Kidney (tissue), 14 donors: ENCODE data around the gene RERE. TPM values are rescaled to one million over a fixed set of nuclear protein-coding genes. Genes with fewer than 3 reads are reported as not detected.

Experiments
- DNase-seq, 5 donors: peaks; one replicate each; pipeline ENCODE4 v3.0.0-alpha.2; 2013 to 2020
- FAIRE-seq: peaks from 2 replicates; lab custom pipeline; 2012; peaks lifted over from hg19 to GRCh38; lab: Jason Lieb, UNC
- H3K27ac ChIP-seq, 2 donors: one replicate each; pipeline ENCODE4 v1.7.0; 2013; ENCODE audit warnings: low read depth in 2 of 2, low read length in 2 of 2, inconsistent platforms in 1 of 2
- H3K27me3 ChIP-seq: one replicate; pipeline ENCODE4 v1.7.1; 2013; ENCODE audit warnings: low read length, inconsistent platforms; ENCODE audit not compliant: control insufficient read depth, insufficient read depth
- H3K36me3 ChIP-seq, 3 donors: one replicate each; pipeline versions ENCODE4 v1.7.0 to v1.7.1; 2013; ENCODE audit warnings: low read length in 3 of 3, control low read depth in 1 of 3, inconsistent platforms in 1 of 3; ENCODE audit not compliant: insufficient read depth in 3 of 3, control insufficient read depth in 2 of 3
- H3K4me1 ChIP-seq, 3 donors: one replicate each; pipeline versions ENCODE4 v1.7.0 to v1.7.1; 2013; ENCODE audit warnings: low read length in 3 of 3, inconsistent platforms in 1 of 3, low read depth in 1 of 3; ENCODE audit not compliant: control insufficient read depth in 2 of 3, insufficient read depth in 2 of 3
- H3K4me3 ChIP-seq, 3 donors: one replicate each; pipeline versions ENCODE4 v1.7.0 to v1.8.1; 2013; ENCODE audit warnings: low read length in 3 of 3, control low read depth in 1 of 3, inconsistent platforms in 1 of 3
- H3K9ac ChIP-seq, 3 donors: one replicate each; pipeline versions ENCODE4 v1.7.0 to v1.7.1; 2013; ENCODE audit warnings: low read length in 3 of 3, control low read depth in 1 of 3, inconsistent platforms in 1 of 3
- H3K9me3 ChIP-seq, 3 donors: one replicate each; pipeline versions ENCODE4 v1.7.0 to v1.7.1; 2013; ENCODE audit warnings: low read length in 3 of 3, control low read depth in 1 of 3, inconsistent platforms in 1 of 3; ENCODE audit not compliant: control insufficient read depth in 2 of 3, insufficient read depth in 1 of 3
- intact Hi-C: fragments of 100-400 bp; cut with DNase I; formaldehyde crosslinking; loops from one replicate; pipeline ENCODE4 v1.11.1; 2022
- polyA plus RNA-seq: library from polyadenylated mRNA; stranded (reverse); fragments of 350-450 nt; fragmentation: Illumina TruSeq; extraction: RNeasy Lipid Tissue Mini Kit (QIAGEN cat#74804); gene quantifications from one replicate; pipeline ENCODE4 v1.2.3, GENCODE V29; 2014; ENCODE audit warnings: low read depth, low replicate concordance; ENCODE audit not compliant: insufficient read depth
- total RNA-seq: library from RNA; stranded (reverse); fragmentation: NEBNext Ultra II Directional; extraction: Animal tissue kit (Norgen Biotek cat#: 25700); gene quantifications from one replicate; pipeline ENCODE4 v1.2.1, GENCODE V29; 2021
- TF ChIP-seq, protein P1 (sequence below): IDR thresholded peaks from 3 replicates; pipeline ENCODE4 v1.5.1; 2012; ENCODE audit warnings: mild to moderate bottlenecking, moderate library complexity, borderline replicate concordance; ENCODE audit not compliant: insufficient read depth; ENCODE audit errors: extremely low read depth
- donor health status: control.
- donor health status: control.
- donor health status: control.
- donor health status: control.
- donor health status: control.
- donor health status: DM: yes; HTN: yes; CAD: no.
- donor health status: Normal renal cell carcinoma (clear cell type).

RERE gene
- total and polyA plus RNA-seq, 2 donors from 2014 or later = 37.2 to 176 TPM

DNA sequence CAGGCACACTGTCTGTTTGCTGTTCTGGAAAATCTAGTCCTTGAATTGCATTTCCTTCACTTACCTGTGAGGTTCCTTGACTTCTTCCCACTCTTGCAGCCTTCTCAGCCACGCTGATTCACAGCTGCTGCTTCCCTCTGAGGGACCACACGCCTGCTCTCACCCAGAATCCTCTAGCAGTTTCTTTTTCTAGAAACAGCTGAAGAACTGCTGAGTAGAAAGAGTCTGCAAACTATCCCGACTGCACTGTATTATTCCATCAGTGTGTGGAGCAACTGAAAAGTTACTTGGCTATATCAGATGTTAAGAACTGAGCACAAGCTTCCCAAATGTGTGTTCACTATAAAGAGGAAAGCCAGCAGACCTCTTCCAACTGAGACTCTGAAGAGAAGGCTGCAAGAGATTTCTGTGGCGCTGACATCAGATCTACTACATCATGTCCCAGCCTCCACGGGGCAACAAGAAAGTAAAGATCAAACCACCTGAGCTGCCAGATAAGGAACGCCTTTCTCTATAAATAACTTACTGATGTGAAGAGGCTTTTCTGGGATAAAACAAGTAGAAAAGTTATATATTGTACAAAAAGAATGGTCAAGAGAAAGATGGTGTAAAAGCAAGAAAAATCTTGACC, 226.6 kb downstream of the RERE start:
- no peaks in the 10 kb centered on the region for H3K27me3 ChIP-seq
- H3K4me1 ChIP-seq = peaks cover 0 to 2% (median 1%) of the 10 kb centered on the region in 3 donors
- DNase-seq = no peak
- TF ChIP-seq, protein P1, sequence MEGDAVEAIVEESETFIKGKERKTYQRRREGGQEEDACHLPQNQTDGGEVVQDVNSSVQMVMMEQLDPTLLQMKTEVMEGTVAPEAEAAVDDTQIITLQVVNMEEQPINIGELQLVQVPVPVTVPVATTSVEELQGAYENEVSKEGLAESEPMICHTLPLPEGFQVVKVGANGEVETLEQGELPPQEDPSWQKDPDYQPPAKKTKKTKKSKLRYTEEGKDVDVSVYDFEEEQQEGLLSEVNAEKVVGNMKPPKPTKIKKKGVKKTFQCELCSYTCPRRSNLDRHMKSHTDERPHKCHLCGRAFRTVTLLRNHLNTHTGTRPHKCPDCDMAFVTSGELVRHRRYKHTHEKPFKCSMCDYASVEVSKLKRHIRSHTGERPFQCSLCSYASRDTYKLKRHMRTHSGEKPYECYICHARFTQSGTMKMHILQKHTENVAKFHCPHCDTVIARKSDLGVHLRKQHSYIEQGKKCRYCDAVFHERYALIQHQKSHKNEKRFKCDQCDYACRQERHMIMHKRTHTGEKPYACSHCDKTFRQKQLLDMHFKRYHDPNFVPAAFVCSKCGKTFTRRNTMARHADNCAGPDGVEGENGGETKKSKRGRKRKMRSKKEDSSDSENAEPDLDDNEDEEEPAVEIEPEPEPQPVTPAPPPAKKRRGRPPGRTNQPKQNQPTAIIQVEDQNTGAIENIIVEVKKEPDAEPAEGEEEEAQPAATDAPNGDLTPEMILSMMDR = no peak
- no peaks in the 10 kb centered on the region for H3K9me3 ChIP-seq
- H3K36me3 ChIP-seq = no peaks in the 10 kb centered on the region
- FAIRE-seq = no peak
- intact Hi-C loops = no loop called here
- H3K9ac ChIP-seq = no peak overlapping the region
- H3K4me3 ChIP-seq = no peak overlapping the region
- no peak overlapping the region for H3K27ac ChIP-seq

- TF ChIP-seq, protein P1 = no peak
- Histone ChIP-seq H3K4me3 (no peak overlapping the region), H3K9ac (no peak overlapping the region), H3K27me3 (no peaks in the 10 kb centered on the region), H3K9me3 (no peaks in the 10 kb centered on the region), H3K36me3 (no peaks in the 10 kb centered on the region), H3K27ac (no peak overlapping the region), H3K4me1 (peaks cover 0 to 2% (median 0%) of the 10 kb centered on the region in 3 donors)
- DNase-seq (no peak), FAIRE-seq (no peak)
- intact Hi-C loops = no loop called here
Observed at GRCh38 chr1:8589571-8589970, 227.9 kb downstream of the RERE start.

DNA sequence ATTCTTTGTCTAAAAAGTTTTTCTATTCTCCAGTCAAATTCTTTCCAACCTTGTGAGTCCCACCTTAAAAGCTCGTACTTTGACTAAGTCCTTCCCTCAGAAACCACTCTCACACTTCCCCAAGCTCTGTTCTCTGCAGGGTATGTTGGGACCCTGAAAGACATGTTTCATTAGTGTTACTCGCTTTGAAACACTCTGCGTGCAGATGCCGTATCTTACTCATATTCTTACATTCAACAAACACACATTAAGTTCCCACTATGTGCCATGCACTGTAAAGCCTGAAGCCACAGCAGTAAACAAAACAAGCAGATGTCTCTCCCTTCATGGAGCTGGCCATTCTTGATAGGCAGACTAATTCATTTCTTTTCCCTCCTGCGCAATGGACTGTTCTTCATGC, 229.7 kb downstream of the RERE start:
- FAIRE-seq (no peak), DNase-seq (no peak)
- TF ChIP-seq, protein P1 = no peak
- no peaks in the 10 kb centered on the region for H3K36me3 ChIP-seq
- no peak overlapping the region for H3K9ac ChIP-seq
- no peaks in the 10 kb centered on the region for H3K9me3 ChIP-seq
- no peak overlapping the region for H3K27ac ChIP-seq
- intact Hi-C loops = no loop called here
- H3K4me3 ChIP-seq = no peak overlapping the region
- H3K27me3 ChIP-seq = no peaks in the 10 kb centered on the region
- H3K4me1 ChIP-seq = peaks cover 0 to 2% (median 0%) of the 10 kb centered on the region in 3 donors

- intact Hi-C loops = no loop called here
- FAIRE-seq (no peak), DNase-seq (no peak)
Observed at GRCh38 chr1:8586438-8586837, 231.0 kb downstream of the RERE start.

More at GRCh38 chr1:8586438-8586837, 231.0 kb downstream of the RERE start:
- H3K9me3 ChIP-seq = no peaks in the 10 kb centered on the region
- H3K27ac ChIP-seq = no peak overlapping the region
- H3K4me3 ChIP-seq = no peak overlapping the region
- TF ChIP-seq, protein P1 = no peak
- no peaks in the 10 kb centered on the region for H3K36me3 ChIP-seq
- H3K9ac ChIP-seq = no peak overlapping the region
- no peaks in the 10 kb centered on the region for H3K4me1 ChIP-seq
- H3K27me3 ChIP-seq = no peaks in the 10 kb centered on the region
